IPS DF 4.7 (cell line): ENCODE results near the gene TPSAB1.
"Not testable (repeated sequence)": the region's sequence is repeated elsewhere in the genome, so short reads cannot be mapped to it uniquely, and the experiment has no call there.

Experiments used
- DNase-seq: peaks from one replicate; pipeline ENCODE4 v3.0.0-alpha.2; 2013; ENCODE audit warnings: low spot score; ENCODE audit errors: extremely low read depth

Gene TPSAB1

DNA sequence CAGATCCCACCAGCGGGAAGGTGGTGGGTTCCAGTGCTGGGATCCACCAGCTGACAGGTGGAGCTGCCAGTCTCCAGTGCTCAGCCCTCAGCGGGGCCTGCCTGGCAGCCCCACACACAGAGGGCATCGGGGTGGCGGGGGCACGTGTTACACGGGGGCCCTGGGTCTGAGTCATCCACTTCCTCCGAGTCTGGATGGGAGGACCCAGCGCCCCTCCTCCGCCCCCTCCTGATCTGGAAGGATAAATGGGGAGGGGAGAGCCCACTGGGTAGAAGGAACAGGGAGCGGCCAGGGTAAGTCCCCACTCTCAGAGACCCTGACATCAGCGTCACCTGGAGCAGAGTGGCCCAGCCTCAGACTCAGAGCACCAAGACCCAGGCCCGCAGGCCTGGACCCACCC lies at the start of gene TPSAB1:
Gene TPSAB1, plus strand, starts transcription at position 270 of the 400 bp plus-strand sequence. CDS start 234 bp downstream, outside the sequence.
- not testable (repeated sequence) for DNase-seq

- DNase-seq = not testable (repeated sequence)
These were observed 49.7 kb upstream of the TPSAB1 start for GRCh38 chr16:1190789-1191188.

GRCh38 chr16:1192384-1193073 lies 48.0 kb upstream of the TPSAB1 start:
- no peak for DNase-seq

DNA sequence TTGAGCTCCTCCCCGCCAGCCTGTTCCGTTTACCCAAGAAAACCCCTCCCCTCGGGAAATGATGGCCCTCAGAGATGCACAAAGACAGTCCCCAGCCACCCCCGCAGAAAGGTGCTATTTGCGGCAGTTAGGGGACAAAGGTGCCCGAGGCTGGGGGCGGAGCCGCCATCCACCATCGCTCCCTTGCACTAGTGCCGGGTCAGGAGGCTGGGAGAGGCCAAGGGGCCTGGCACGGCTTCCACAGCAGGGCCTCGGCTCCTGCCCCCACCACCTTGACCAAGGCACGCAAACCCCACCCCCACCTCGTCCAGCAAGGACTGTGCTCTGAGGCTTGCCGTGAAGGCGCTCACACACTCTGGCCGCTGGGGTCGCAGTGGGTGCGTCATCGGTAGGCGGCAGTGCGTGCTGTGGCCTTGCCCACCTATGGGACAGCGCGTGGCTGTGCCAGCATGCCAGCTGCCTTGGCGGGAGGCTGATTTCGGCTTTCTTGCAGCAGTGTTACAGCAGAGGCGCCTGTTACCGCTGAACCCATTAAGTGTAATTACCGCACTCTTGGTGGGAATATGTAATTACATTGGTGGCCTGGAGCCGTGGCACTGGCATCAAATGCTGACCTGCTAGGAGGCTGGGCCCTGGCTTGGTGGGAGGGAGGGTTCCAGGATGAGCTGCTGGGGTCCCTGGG lies 47.2 kb upstream of the TPSAB1 start:
- no peak for DNase-seq

DNA sequence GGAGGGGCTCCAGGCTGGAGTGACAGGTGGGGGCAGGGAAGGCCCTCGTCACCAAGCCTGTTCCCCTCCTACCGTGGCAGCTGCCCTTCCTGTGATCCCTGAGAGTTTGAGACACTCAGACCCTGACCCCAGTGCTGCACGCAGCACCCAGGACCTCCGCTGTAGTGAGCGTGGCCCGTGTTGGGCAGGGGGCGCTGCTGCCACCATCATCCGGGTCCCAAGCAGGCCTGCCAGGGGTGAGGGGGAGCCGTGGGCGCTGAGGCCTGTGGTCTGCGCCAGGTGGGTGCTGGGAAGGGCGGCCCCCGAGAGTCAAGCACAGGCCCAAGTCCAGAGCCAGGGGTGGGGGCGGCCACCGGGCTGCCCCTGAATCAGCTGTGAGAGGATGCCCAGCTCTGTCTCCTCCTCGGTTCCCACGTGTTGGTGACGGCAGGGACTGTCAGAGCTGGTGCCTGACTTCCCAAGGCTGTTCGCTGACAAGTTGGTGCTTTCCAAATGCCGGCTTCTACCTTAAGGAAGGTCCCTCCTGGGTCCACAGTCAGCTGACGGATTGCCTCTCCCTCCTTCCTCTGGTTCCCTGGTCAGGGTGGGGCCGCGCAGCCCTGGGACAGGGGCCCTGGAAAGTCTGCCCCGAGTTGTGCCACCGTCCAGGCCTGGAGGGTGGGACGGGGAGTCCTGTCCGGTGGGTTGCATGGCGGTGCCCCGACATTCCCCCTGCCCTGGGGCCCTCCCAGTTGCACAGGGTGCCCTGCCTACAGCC lies 46.5 kb upstream of the TPSAB1 start:
- DNase-seq = no peak

- DNase-seq = no peak
These were observed 45.7 kb upstream of the TPSAB1 start for GRCh38 chr16:1194665-1195392.

- DNase-seq = no peak
These were observed 45.2 kb upstream of the TPSAB1 start for GRCh38 chr16:1195393-1195666.

- DNase-seq = no peak
These were observed 44.0 kb upstream of the TPSAB1 start for GRCh38 chr16:1196494-1196893.

- DNase-seq = no peak
These were observed 43.2 kb upstream of the TPSAB1 start for GRCh38 chr16:1197237-1197866.

DNA sequence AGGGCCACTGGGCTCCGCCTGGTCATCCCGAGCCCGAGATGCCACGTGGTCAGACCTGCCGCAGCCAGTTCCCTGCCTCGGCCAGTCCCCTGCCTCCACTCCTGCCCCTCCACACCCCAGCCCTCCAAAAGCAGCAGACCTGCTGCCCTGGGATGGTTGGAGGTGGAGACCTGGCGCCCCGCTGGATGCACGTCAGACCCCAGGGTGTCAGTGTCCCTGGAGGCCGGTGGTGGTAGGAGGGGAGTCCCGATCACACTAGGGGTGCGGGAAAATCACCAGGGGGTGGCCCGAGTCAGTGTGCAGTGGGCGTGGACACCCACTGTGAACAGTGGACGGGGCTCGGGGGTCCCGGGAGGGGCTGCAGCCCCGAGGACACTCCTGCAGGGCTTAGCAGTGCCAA lies 42.3 kb upstream of the TPSAB1 start:
- DNase-seq = no peak

- not testable (repeated sequence) for DNase-seq
These were observed 41.7 kb upstream of the TPSAB1 start for GRCh38 chr16:1198671-1199346.

GRCh38 chr16:1199347-1200013 lies 41.0 kb upstream of the TPSAB1 start:
- DNase-seq = no peak

GRCh38 chr16:1200014-1200627 lies 40.4 kb upstream of the TPSAB1 start:
- DNase-seq = no peak

- DNase-seq = no peak
These were observed 39.1 kb upstream of the TPSAB1 start for GRCh38 chr16:1201444-1201843.

DNA sequence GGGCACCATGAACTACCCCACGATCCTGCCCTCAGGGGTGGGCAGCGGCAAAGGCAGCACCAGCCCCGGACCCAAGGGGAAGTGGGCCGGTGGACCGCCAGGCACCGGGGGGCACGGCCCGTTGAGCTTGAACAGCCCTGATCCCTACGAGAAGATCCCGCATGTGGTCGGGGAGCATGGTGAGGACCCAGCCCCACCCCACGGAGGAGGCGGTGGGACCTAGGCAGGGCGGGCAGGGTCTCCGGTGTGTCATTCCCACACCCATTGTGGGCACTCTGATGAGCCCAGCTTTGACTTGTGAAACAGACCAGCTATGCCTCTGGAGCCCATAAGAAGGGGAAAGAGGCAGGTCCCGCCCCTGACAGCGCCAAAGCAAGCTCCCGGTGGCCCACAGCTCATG lies 38.2 kb upstream of the TPSAB1 start:
- no peak for DNase-seq

- DNase-seq = no peak
These were observed 35.6 kb upstream of the TPSAB1 start for GRCh38 chr16:1204933-1205332.

- DNase-seq = no peak
These were observed 34.2 kb upstream of the TPSAB1 start for GRCh38 chr16:1206326-1206725.

GRCh38 chr16:1206786-1207185 lies 33.7 kb upstream of the TPSAB1 start:
- DNase-seq = no peak

DNA sequence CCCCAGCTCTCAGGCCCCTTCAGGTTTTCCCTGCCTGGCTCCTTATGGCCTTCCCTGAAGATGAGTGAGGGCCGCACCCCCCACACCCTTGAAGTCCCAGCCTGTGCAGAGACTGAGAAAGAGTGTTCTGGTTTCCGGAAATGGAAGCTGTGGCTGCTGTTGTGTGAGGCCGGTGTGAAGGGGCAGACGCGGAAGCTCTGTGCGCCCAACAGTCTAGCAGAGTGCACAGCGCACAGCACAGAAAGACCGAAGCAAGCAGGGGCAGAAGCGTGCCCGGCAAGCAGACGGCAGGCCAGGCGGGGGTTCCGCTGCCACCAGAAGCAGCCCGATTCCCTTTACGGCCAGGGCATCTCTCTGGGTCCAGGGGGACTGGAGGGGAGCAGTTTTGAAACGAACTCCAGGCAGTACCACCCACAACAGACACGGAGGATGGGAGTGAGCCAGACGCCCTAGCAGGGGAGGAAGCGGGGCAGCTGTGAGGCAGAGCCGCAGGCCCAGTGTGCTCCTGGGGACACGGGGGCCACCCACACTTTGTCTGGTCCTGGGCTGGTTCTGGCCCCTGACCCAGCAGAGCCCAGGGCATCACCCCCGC lies 32.2 kb upstream of the TPSAB1 start:
- no peak for DNase-seq
